SK-N-SH (cell line): ENCODE measurements around the gene TRPV5. TPM values are rescaled to one million over a fixed set of nuclear protein-coding genes. Genes with fewer than 3 reads are reported as not detected.

ENCODE experiments used
- CTCF ChIA-PET: fragments of 300-600, 350-600 bp; formaldehyde crosslinking; extraction: SDS; loops from one replicate; lab custom pipeline; 2021; lab: Yijun Ruan, JAX
- POLR2A ChIA-PET: fragments of 350-600 bp; sonication (Branson Sonifier 250); formaldehyde crosslinking; extraction: SDS; loops from one replicate; lab custom pipeline; 2020; ENCODE audit warnings: antibody characterized with exemption, inconsistent platforms; lab: Yijun Ruan, JAX
- DNase-seq: peaks from one replicate; pipeline ENCODE4 v3.0.0; 2012
- H2AFZ ChIP-seq: fragments of 200-600 bp; sonication (generic); 2 replicates; pipeline ENCODE4 v1.8.1; 2016; ENCODE audit warnings: antibody characterized with exemption, mild to moderate bottlenecking, low read depth
- H3F3A ChIP-seq: fragments of 200-600 bp; sonication (generic); replicated peaks from 2 replicates; pipeline ENCODE3; 2016; ENCODE audit warnings: antibody characterized with exemption, mild to moderate bottlenecking; ENCODE audit not compliant: insufficient read depth
- H3K27ac ChIP-seq, 2 experiments: fragments of 200-500 bp in 1 of 2; fragments of 200-600 bp in 1 of 2; sonication (Bioruptor generic) in 1 of 2; sonication (generic), shearing (Covaris generic) in 1 of 2; 2 replicates each; pipeline versions ENCODE4 v1.5.1 to v1.6.1; 2014 to 2016; ENCODE audit warnings: low read depth in 2 of 2, inconsistent platforms in 1 of 2, low read length in 1 of 2, mild to moderate bottlenecking in 1 of 2, mixed read lengths in 1 of 2
- H3K27me3 ChIP-seq: fragments of 200-600 bp; sonication (generic), shearing (Covaris generic); 2 replicates; pipeline ENCODE4 v1.6.1; 2016; ENCODE audit warnings: mixed run types; ENCODE audit not compliant: insufficient read depth
- H3K36me3 ChIP-seq, 2 experiments: fragments of 200-500 bp in 1 of 2; fragments of 200-600 bp in 1 of 2; sonication (Bioruptor generic) in 1 of 2; sonication (generic) in 1 of 2; replicated peaks in 1 of 2; 2 replicates each; pipeline versions ENCODE3 to v1.5.1; 2014 to 2016; ENCODE audit warnings: low read length in 1 of 2, mild to moderate bottlenecking in 1 of 2; ENCODE audit not compliant: insufficient read depth in 2 of 2, control insufficient read depth in 1 of 2
- H3K4me1 ChIP-seq, 2 experiments: fragments of 200-500 bp in 1 of 2; fragments of 200-600 bp in 1 of 2; sonication (Bioruptor generic) in 1 of 2; sonication (generic), shearing (Covaris generic) in 1 of 2; 2 replicates each; pipeline versions ENCODE4 v1.5.1 to v1.6.1; 2014 to 2016; ENCODE audit warnings: low read depth in 1 of 2, low read length in 1 of 2, mixed run types in 1 of 2; ENCODE audit not compliant: insufficient read depth in 2 of 2, control insufficient read depth in 1 of 2
- H3K4me2 ChIP-seq: fragments of 200-600 bp; sonication (generic), shearing (Covaris generic); 2 replicates; pipeline ENCODE4 v1.6.1; 2017; ENCODE audit warnings: mixed run types
- H3K4me3 ChIP-seq, 2 experiments: fragments of 200-500 bp in 1 of 2; fragments of 200-600 bp in 1 of 2; sonication (Bioruptor generic) in 1 of 2; sonication (generic), shearing (Covaris generic) in 1 of 2; 2 replicates each; pipeline versions ENCODE4 v1.5.1 to v1.8.1; 2014 to 2016; ENCODE audit warnings: low read depth in 2 of 2, inconsistent platforms in 1 of 2, low read length in 1 of 2, mild to moderate bottlenecking in 1 of 2, mixed read lengths in 1 of 2, moderate library complexity in 1 of 2
- H3K79me2 ChIP-seq: fragments of 200-600 bp; sonication (generic); 2 replicates; pipeline ENCODE4 v1.8.1; 2017; ENCODE audit warnings: mild to moderate bottlenecking; ENCODE audit not compliant: insufficient read depth
- H3K9ac ChIP-seq: fragments of 200-600 bp; sonication (generic); 2 replicates; pipeline ENCODE4 v1.6.1; 2017; ENCODE audit warnings: mixed run types
- H3K9me2 ChIP-seq: fragments of 200-600 bp; sonication (generic); 2 replicates; pipeline ENCODE4 v1.6.1; 2017; ENCODE audit warnings: mixed run types
- H3K9me3 ChIP-seq: fragments of 200-600 bp; sonication (generic); 2 replicates; pipeline ENCODE4 v1.6.1; 2017; ENCODE audit warnings: mixed run types, mild to moderate bottlenecking, moderate library complexity
- H4K20me1 ChIP-seq: fragments of 200-600 bp; sonication (generic); 2 replicates; pipeline ENCODE4 v1.6.1; 2017; ENCODE audit warnings: mild to moderate bottlenecking, mixed run types; ENCODE audit not compliant: insufficient read depth
- ELF1 ChIP-seq: IDR thresholded peaks from 2 replicates; pipeline ENCODE4 v1.4.0; 2012
- EZH2phosphoT487 ChIP-seq: fragments of 200-600 bp; sonication (generic); IDR thresholded peaks from 2 replicates; pipeline ENCODE4 v1.6.1; 2017; ENCODE audit warnings: low read depth, mixed run types, mild to moderate bottlenecking, antibody characterized with exemption, moderate library complexity, borderline replicate concordance
- FOXJ3 ChIP-seq: sonication (generic); formaldehyde crosslinking; IDR thresholded peaks from 2 replicates; pipeline ENCODE4 v1.5.1; 2020; ENCODE audit warnings: mild to moderate bottlenecking, missing genetic modification reagents
- GATA2 ChIP-seq: sonication (generic); formaldehyde crosslinking; IDR thresholded peaks from 2 replicates; pipeline ENCODE4 v1.5.0; 2020; ENCODE audit warnings: mild to moderate bottlenecking, missing genetic modification reagents
- JUND ChIP-seq: IDR thresholded peaks from 2 replicates; pipeline ENCODE4 v1.4.0; 2012
- MAX ChIP-seq: IDR thresholded peaks from 2 replicates; pipeline ENCODE4 v1.4.0; 2012; ENCODE audit warnings: low read depth
- MEF2A ChIP-seq: IDR thresholded peaks from 2 replicates; pipeline ENCODE4 v1.4.0; 2012; ENCODE audit warnings: low read depth, borderline replicate concordance
- NFIC ChIP-seq: IDR thresholded peaks from 2 replicates; pipeline ENCODE4 v1.4.0; 2012; ENCODE audit warnings: borderline replicate concordance
- RFX5 ChIP-seq: IDR thresholded peaks from 2 replicates; pipeline ENCODE4 v1.6.1; 2012; ENCODE audit warnings: mild to moderate bottlenecking, improper control_type of control experiment, low read length
- RXRA ChIP-seq: IDR thresholded peaks from 2 replicates; pipeline ENCODE4 v1.4.0; 2012; ENCODE audit warnings: low read depth, mild to moderate bottlenecking, borderline replicate concordance
- TCF12 ChIP-seq: IDR thresholded peaks from 2 replicates; pipeline ENCODE4 v1.4.0; 2012
- USF2 ChIP-seq: fragments of 150-350 bp; IDR thresholded peaks from 2 replicates; pipeline ENCODE4 v1.6.1; 2017; ENCODE audit warnings: antibody characterized with exemption, low read length, low read depth, borderline replicate concordance
- YY1 ChIP-seq: IDR thresholded peaks from 2 replicates; pipeline ENCODE4 v1.4.0; 2012; ENCODE audit warnings: low read depth, mild to moderate bottlenecking
- WGBS: methylation state at CpG from one replicate; pipeline ENCODE4 v1.1.6; 2017; ENCODE audit warnings: low lambda C conversion rate; 5-methylcytosine and 5-hydroxymethylcytosine counted together
- polyA plus RNA-seq, 3 experiments: library from polyadenylated mRNA; depleted of rRNA; stranded (reverse); fragments of >200 nt; gene quantifications; 2 replicates each; pipeline ENCODE4 v1.2.3, GENCODE V29; 2012
- TF ChIP-seq, protein P1 (sequence below): fragments of 150-350 bp; IDR thresholded peaks from 2 replicates; pipeline ENCODE4 v1.6.1; 2016; ENCODE audit warnings: mild to moderate bottlenecking, low read depth, low read length
- TF ChIP-seq, protein P2 (sequence below): IDR thresholded peaks from 2 replicates; pipeline ENCODE4 v1.6.1; 2012; ENCODE audit warnings: mild to moderate bottlenecking, low read depth, low read length, moderate library complexity
- TF ChIP-seq, protein P3 (sequence below): fragments of 200-600 bp; sonication (generic); IDR thresholded peaks from 2 replicates; pipeline ENCODE4 v1.6.1; 2017; ENCODE audit warnings: antibody characterized with exemption, mild to moderate bottlenecking, moderate library complexity

Gene TRPV5
- polyA plus RNA-seq, 1 of the 3 experiments (the other 2 are of a cell fraction), result not detected

DNA sequence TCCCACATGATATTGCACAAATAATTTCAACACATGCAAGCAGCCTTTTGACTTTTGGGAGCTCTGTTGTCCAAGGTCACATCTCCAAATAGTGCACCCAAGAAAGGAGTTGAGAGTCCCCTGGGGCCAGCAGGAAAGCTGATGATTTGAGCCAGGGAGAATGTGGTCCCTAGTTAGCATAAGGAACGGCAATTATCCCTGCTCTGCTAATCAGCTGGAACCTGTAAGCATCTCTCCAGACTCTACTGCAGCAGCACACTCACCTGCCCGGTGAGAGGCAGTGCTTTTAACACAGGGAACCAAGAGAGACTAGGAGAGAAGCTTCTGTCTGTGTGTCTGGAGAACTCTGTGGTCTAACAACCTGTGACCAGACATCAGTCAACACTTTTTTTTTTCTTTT lies 17.0 kb downstream of the TRPV5 start (continued):
- TF ChIP-seq, protein P1, sequence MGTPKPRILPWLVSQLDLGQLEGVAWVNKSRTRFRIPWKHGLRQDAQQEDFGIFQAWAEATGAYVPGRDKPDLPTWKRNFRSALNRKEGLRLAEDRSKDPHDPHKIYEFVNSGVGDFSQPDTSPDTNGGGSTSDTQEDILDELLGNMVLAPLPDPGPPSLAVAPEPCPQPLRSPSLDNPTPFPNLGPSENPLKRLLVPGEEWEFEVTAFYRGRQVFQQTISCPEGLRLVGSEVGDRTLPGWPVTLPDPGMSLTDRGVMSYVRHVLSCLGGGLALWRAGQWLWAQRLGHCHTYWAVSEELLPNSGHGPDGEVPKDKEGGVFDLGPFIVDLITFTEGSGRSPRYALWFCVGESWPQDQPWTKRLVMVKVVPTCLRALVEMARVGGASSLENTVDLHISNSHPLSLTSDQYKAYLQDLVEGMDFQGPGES, result no peak
- TF ChIP-seq FOXJ3 (CRISPR knock-in tag) (no peak), NFIC (no peak), GATA2 (CRISPR knock-in tag) (no peak), MAX (no peak), MEF2A (no peak), USF2 (no peak), TCF12 (no peak)

DNA sequence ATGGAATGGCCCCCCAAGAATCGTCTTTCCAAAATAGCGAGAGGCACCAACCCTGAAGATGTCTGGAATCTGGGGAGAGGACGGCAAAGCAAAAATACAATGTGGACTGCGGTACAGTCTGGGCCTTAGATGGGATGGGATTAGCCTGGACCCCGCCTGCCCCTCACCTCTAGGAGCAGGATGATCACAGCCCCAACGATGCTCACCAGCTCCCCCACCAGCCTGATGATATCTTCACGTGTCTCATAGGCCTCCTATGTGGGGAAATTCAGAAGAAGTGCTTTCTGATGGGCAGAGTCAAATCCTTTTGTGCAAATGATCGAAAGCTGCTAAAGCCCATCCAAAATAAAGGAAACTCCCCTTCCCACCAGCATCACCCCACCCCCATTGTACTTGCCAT lies 18.2 kb downstream of the TRPV5 start:
- CTCF ChIA-PET, result interaction anchor here (0.8 to 2.0 kb wide), 5 partner anchors 9 to 49 kb away, joined by 3 to 6 read pairs (median 3); no protein-coding TSS in a partner anchor

More for the DNA sequence above, 18.2 kb downstream of the TRPV5 start:
- no peaks in the 10 kb centered on the region for H3K36me3 ChIP-seq
- no peak overlapping the region for H3K4me3 ChIP-seq
- no peaks in the 10 kb centered on the region for H3K9me2 ChIP-seq
- no peak overlapping the region for H3K4me2 ChIP-seq
- no peak overlapping the region for H3K9ac ChIP-seq
- no peaks in the 10 kb centered on the region for H3K9me3 ChIP-seq
- no peak for DNase-seq
- H3K27ac ChIP-seq, result no peak overlapping the region
- no peak for TF ChIP-seq JUND
- TF ChIP-seq RXRA, result no peak
- TF ChIP-seq RFX5, result no peak
- TF ChIP-seq MAX, result no peak
- no peak for TF ChIP-seq YY1
- TF ChIP-seq NFIC, result no peak
- TF ChIP-seq USF2, result no peak
- TF ChIP-seq, protein P2, sequence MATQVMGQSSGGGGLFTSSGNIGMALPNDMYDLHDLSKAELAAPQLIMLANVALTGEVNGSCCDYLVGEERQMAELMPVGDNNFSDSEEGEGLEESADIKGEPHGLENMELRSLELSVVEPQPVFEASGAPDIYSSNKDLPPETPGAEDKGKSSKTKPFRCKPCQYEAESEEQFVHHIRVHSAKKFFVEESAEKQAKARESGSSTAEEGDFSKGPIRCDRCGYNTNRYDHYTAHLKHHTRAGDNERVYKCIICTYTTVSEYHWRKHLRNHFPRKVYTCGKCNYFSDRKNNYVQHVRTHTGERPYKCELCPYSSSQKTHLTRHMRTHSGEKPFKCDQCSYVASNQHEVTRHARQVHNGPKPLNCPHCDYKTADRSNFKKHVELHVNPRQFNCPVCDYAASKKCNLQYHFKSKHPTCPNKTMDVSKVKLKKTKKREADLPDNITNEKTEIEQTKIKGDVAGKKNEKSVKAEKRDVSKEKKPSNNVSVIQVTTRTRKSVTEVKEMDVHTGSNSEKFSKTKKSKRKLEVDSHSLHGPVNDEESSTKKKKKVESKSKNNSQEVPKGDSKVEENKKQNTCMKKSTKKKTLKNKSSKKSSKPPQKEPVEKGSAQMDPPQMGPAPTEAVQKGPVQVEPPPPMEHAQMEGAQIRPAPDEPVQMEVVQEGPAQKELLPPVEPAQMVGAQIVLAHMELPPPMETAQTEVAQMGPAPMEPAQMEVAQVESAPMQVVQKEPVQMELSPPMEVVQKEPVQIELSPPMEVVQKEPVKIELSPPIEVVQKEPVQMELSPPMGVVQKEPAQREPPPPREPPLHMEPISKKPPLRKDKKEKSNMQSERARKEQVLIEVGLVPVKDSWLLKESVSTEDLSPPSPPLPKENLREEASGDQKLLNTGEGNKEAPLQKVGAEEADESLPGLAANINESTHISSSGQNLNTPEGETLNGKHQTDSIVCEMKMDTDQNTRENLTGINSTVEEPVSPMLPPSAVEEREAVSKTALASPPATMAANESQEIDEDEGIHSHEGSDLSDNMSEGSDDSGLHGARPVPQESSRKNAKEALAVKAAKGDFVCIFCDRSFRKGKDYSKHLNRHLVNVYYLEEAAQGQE, result no peak
- TF ChIP-seq, protein P3, sequence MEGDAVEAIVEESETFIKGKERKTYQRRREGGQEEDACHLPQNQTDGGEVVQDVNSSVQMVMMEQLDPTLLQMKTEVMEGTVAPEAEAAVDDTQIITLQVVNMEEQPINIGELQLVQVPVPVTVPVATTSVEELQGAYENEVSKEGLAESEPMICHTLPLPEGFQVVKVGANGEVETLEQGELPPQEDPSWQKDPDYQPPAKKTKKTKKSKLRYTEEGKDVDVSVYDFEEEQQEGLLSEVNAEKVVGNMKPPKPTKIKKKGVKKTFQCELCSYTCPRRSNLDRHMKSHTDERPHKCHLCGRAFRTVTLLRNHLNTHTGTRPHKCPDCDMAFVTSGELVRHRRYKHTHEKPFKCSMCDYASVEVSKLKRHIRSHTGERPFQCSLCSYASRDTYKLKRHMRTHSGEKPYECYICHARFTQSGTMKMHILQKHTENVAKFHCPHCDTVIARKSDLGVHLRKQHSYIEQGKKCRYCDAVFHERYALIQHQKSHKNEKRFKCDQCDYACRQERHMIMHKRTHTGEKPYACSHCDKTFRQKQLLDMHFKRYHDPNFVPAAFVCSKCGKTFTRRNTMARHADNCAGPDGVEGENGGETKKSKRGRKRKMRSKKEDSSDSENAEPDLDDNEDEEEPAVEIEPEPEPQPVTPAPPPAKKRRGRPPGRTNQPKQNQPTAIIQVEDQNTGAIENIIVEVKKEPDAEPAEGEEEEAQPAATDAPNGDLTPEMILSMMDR, result no peak
- no peak for TF ChIP-seq EZH2phosphoT487
- TF ChIP-seq ELF1, result no peak
- TF ChIP-seq, all 33 proteins: peak for 0
- Histone ChIP-seq H4K20me1 (no peaks in the 10 kb centered on the region), H3K27me3 (peaks cover 12% of the 10 kb centered on the region; the same call in 1 of the 2 replicates), H3F3A (no peaks in the 10 kb centered on the region), H3K4me1 (no peaks in the 10 kb centered on the region), H3K79me2 (no peaks in the 10 kb centered on the region), H2AFZ (no peak overlapping the region)
- POLR2A ChIA-PET, result no interaction called here
- 32% methylated on average over 8 of the region's 8 CpGs for WGBS
